ENCODE results near the gene LZIC.
A peak's percentile ranks its signal among the peaks of the same experiment; 100 is the strongest.

LZIC gene

GRCh38 chr1:9907441-9907840, 35.8 kb downstream of the LZIC start:
- no peaks in the 10 kb centered on the region for H3K27me3 Mint-ChIP-seq
- H3K36me3 Mint-ChIP-seq (ENCODE audit: insufficient read depth): peaks cover 9% of the 10 kb centered on the region
- H3K4me3 Mint-ChIP-seq: no peak overlapping the region
- H3K27ac Mint-ChIP-seq (ENCODE audit: low read depth): peak overlapping the region; percentile 67
- H3K4me1 Mint-ChIP-seq: peaks cover 69% of the 10 kb centered on the region
- no peaks in the 10 kb centered on the region for H3K9me3 Mint-ChIP-seq
- no peak for ATAC-seq (replicated peaks; ENCODE audit: extremely low read depth, poor library complexity, severe bottlenecking)
- DNase-seq (ENCODE audit: low spot score in 2 of 2): no peak

- ATAC-seq (replicated peaks; ENCODE audit: extremely low read depth, poor library complexity, severe bottlenecking) (no peak), DNase-seq (ENCODE audit: low spot score in 2 of 2) (no peak)
- peaks cover 63% of the 10 kb centered on the region for H3K4me1 Mint-ChIP-seq
- H3K4me3 Mint-ChIP-seq: no peak overlapping the region
- no peaks in the 10 kb centered on the region for H3K27me3 Mint-ChIP-seq
- peaks cover 9% of the 10 kb centered on the region for H3K36me3 Mint-ChIP-seq (ENCODE audit: insufficient read depth)
- H3K9me3 Mint-ChIP-seq: no peaks in the 10 kb centered on the region
- H3K27ac Mint-ChIP-seq (ENCODE audit: low read depth): no peak overlapping the region
These were observed 36.7 kb downstream of the LZIC start for GRCh38 chr1:9906466-9906865.

GRCh38 chr1:9905010-9905409, 38.2 kb downstream of the LZIC start:
- ATAC-seq (replicated peaks; ENCODE audit: extremely low read depth, poor library complexity, severe bottlenecking) (no peak), DNase-seq (ENCODE audit: low spot score in 2 of 2) (no peak)
- peaks cover 64% of the 10 kb centered on the region for H3K4me1 Mint-ChIP-seq
- no peak overlapping the region for H3K27ac Mint-ChIP-seq (ENCODE audit: low read depth)
- no peaks in the 10 kb centered on the region for H3K9me3 Mint-ChIP-seq
- H3K4me3 Mint-ChIP-seq: no peak overlapping the region
- H3K27me3 Mint-ChIP-seq: no peaks in the 10 kb centered on the region
- peaks cover 7% of the 10 kb centered on the region for H3K36me3 Mint-ChIP-seq (ENCODE audit: insufficient read depth)

- no peak overlapping the region for H3K4me3 Mint-ChIP-seq
- peaks cover 6% of the 10 kb centered on the region for H3K36me3 Mint-ChIP-seq (ENCODE audit: insufficient read depth)
- peaks cover 63% of the 10 kb centered on the region for H3K4me1 Mint-ChIP-seq
- H3K9me3 Mint-ChIP-seq: no peaks in the 10 kb centered on the region
- no peak overlapping the region for H3K27ac Mint-ChIP-seq (ENCODE audit: low read depth)
- no peaks in the 10 kb centered on the region for H3K27me3 Mint-ChIP-seq
- no peak for DNase-seq (ENCODE audit: low spot score in 2 of 2)
- ATAC-seq (replicated peaks; ENCODE audit: extremely low read depth, poor library complexity, severe bottlenecking): no peak
These were observed 38.6 kb downstream of the LZIC start for GRCh38 chr1:9904596-9904995.

GRCh38 chr1:9903801-9904527, 39.2 kb downstream of the LZIC start:
- Mint-ChIP-seq H3K9me3 (no peaks in the 10 kb centered on the region), H3K27me3 (no peaks in the 10 kb centered on the region), H3K27ac (ENCODE audit: low read depth) (no peak overlapping the region), H3K4me1 (peaks cover 56% of the 10 kb centered on the region), H3K36me3 (ENCODE audit: insufficient read depth) (peaks cover 2% of the 10 kb centered on the region), H3K4me3 (no peak overlapping the region)
- DNase-seq (ENCODE audit: low spot score in 2 of 2): no peak
- no peak for ATAC-seq (replicated peaks; ENCODE audit: extremely low read depth, poor library complexity, severe bottlenecking)

- Mint-ChIP-seq H3K27me3 (no peaks in the 10 kb centered on the region), H3K27ac (ENCODE audit: low read depth) (no peak overlapping the region), H3K36me3 (ENCODE audit: insufficient read depth) (no peaks in the 10 kb centered on the region), H3K4me1 (peaks cover 43% of the 10 kb centered on the region), H3K4me3 (no peak overlapping the region), H3K9me3 (no peaks in the 10 kb centered on the region)
- DNase-seq (ENCODE audit: low spot score in 2 of 2) (no peak), ATAC-seq (replicated peaks; ENCODE audit: extremely low read depth, poor library complexity, severe bottlenecking) (no peak)
These were observed 41.1 kb downstream of the LZIC start for GRCh38 chr1:9902060-9902452.

- Mint-ChIP-seq H3K9me3 (no peaks in the 10 kb centered on the region), H3K27ac (ENCODE audit: low read depth) (peak overlapping the region; percentile 55), H3K36me3 (ENCODE audit: insufficient read depth) (no peaks in the 10 kb centered on the region), H3K27me3 (no peaks in the 10 kb centered on the region), H3K4me1 (peaks cover 37% of the 10 kb centered on the region), H3K4me3 (no peak overlapping the region)
- ATAC-seq (replicated peaks; ENCODE audit: extremely low read depth, poor library complexity, severe bottlenecking) (no peak), DNase-seq (ENCODE audit: low spot score in 2 of 2) (no peak)
These were observed 41.8 kb downstream of the LZIC start for GRCh38 chr1:9901148-9902059.

GRCh38 chr1:9900142-9901043, 42.8 kb downstream of the LZIC start:
- DNase-seq (ENCODE audit: low spot score in 2 of 2) (no peak), ATAC-seq (replicated peaks; ENCODE audit: extremely low read depth, poor library complexity, severe bottlenecking) (peak; percentile 28)
- H3K36me3 Mint-ChIP-seq (ENCODE audit: insufficient read depth): no peaks in the 10 kb centered on the region
- H3K4me3 Mint-ChIP-seq: no peak overlapping the region
- no peaks in the 10 kb centered on the region for H3K9me3 Mint-ChIP-seq
- peaks cover 29% of the 10 kb centered on the region for H3K4me1 Mint-ChIP-seq
- peak overlapping the region; percentile 55 for H3K27ac Mint-ChIP-seq (ENCODE audit: low read depth)
- H3K27me3 Mint-ChIP-seq: no peaks in the 10 kb centered on the region

GRCh38 chr1:9894115-9894514, 49.1 kb downstream of the LZIC start:
- ATAC-seq (replicated peaks; ENCODE audit: extremely low read depth, poor library complexity, severe bottlenecking) (no peak), DNase-seq (ENCODE audit: low spot score in 2 of 2) (no peak)
- Mint-ChIP-seq H3K27me3 (no peaks in the 10 kb centered on the region), H3K4me1 (peaks cover 27% of the 10 kb centered on the region), H3K4me3 (no peak overlapping the region), H3K9me3 (no peaks in the 10 kb centered on the region), H3K36me3 (ENCODE audit: insufficient read depth) (no peaks in the 10 kb centered on the region), H3K27ac (ENCODE audit: low read depth) (no peak overlapping the region)

- Mint-ChIP-seq H3K27me3 (no peaks in the 10 kb centered on the region), H3K27ac (ENCODE audit: low read depth) (no peak overlapping the region), H3K36me3 (ENCODE audit: insufficient read depth) (no peaks in the 10 kb centered on the region), H3K4me3 (no peak overlapping the region), H3K9me3 (no peaks in the 10 kb centered on the region), H3K4me1 (peaks cover 27% of the 10 kb centered on the region)
- no peak for ATAC-seq (replicated peaks; ENCODE audit: extremely low read depth, poor library complexity, severe bottlenecking)
- DNase-seq (ENCODE audit: low spot score in 2 of 2): no peak
These were observed 50.3 kb downstream of the LZIC start for GRCh38 chr1:9892563-9893528.

- H3K4me3 Mint-ChIP-seq: no peak overlapping the region
- no peaks in the 10 kb centered on the region for H3K36me3 Mint-ChIP-seq (ENCODE audit: insufficient read depth)
- no peaks in the 10 kb centered on the region for H3K27me3 Mint-ChIP-seq
- H3K4me1 Mint-ChIP-seq: peaks cover 27% of the 10 kb centered on the region
- no peaks in the 10 kb centered on the region for H3K9me3 Mint-ChIP-seq
- DNase-seq (ENCODE audit: low spot score in 2 of 2) (no peak), ATAC-seq (replicated peaks; ENCODE audit: extremely low read depth, poor library complexity, severe bottlenecking) (no peak)
- H3K27ac Mint-ChIP-seq (ENCODE audit: low read depth): no peak overlapping the region
These were observed 52.0 kb downstream of the LZIC start for GRCh38 chr1:9891207-9891606.
